Measurements from ENCODE around the gene ZSWIM5. TPM values are rescaled to one million over a fixed set of nuclear protein-coding genes. Genes with fewer than 3 reads are reported as not detected.
"Not testable (repeated sequence)": the region's sequence is repeated elsewhere in the genome, so short reads cannot be mapped to it uniquely, and the experiment has no call there.

ZSWIM5 gene
- total RNA-seq, 1 donor from 2014 or later: 0.23 TPM

DNA sequence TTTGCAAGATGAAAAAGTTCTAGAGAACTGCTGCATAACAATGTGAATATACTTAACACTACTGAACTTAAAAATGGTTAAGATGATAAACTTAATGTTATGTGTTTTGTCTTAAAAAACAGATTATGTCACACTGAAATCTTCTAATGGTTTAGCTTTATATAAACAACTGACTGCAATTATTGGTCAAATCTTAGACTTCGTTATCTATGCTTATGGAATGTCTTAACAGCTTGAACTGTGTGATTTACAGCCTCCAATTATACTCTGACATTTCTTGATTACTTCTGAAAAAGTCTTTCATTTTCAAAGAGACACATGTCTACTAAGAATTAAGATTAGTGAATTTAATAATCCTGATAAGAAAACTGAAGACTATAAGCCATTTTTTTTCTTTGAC, 71.1 kb downstream of the ZSWIM5 start:
- no peak for DNase-seq (ENCODE audit: low read depth)
- H3K4me3 ChIP-seq (ENCODE audit: low read depth, low read length): no peak overlapping the region
- TF ChIP-seq, protein P1, sequence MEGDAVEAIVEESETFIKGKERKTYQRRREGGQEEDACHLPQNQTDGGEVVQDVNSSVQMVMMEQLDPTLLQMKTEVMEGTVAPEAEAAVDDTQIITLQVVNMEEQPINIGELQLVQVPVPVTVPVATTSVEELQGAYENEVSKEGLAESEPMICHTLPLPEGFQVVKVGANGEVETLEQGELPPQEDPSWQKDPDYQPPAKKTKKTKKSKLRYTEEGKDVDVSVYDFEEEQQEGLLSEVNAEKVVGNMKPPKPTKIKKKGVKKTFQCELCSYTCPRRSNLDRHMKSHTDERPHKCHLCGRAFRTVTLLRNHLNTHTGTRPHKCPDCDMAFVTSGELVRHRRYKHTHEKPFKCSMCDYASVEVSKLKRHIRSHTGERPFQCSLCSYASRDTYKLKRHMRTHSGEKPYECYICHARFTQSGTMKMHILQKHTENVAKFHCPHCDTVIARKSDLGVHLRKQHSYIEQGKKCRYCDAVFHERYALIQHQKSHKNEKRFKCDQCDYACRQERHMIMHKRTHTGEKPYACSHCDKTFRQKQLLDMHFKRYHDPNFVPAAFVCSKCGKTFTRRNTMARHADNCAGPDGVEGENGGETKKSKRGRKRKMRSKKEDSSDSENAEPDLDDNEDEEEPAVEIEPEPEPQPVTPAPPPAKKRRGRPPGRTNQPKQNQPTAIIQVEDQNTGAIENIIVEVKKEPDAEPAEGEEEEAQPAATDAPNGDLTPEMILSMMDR (conservative IDR thresholded peaks at IDR 0.05; ENCODE audit: low read depth, low read length): no peak

DNA sequence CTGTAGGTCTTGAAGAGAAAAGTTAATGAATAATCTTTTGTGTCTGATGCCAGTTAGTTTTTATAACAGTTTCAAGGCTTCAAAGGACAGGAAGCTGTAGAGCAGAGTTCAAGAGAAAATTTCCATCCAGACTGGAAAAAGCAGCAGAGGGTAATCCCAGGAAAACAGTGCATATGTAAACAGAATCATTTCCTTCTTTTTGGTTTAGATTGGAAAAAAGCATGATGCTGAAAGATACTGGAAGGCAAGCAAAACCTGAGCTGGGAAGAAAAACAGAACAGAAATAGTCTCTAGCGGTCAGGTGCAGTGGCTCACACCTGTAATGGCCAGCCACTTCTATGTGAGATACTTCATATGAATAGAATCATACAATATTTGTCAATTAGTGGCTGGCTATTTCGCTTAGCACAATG, 71.9 kb downstream of the ZSWIM5 start:
- TF ChIP-seq, protein P1 (conservative IDR thresholded peaks at IDR 0.05; ENCODE audit: low read depth, low read length): no peak
- H3K4me3 ChIP-seq (ENCODE audit: low read depth, low read length): no peak overlapping the region
- DNase-seq (ENCODE audit: low read depth): peak; percentile 10

DNA sequence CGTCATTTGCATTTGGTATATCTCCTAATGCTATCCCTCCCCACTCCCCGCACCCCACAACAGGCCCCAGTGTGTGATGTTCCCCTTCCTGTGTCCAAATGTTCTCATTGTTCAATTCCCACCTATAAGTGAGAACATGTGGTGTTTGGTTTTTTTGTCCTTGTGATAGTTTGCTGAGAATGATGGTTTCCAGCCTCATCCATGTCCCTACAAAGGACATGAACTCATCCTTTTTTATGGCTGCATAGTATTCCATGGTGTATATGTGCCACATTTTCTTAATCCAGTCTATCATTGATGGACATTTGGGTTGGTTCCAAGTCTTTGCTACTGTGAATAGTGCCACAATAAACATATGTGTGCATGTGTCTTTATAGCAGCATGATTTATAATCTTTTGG, 73.7 kb downstream of the ZSWIM5 start:
- not testable (repeated sequence) for H3K4me3 ChIP-seq (ENCODE audit: low read depth, low read length); DNase-seq (ENCODE audit: low read depth)

DNA sequence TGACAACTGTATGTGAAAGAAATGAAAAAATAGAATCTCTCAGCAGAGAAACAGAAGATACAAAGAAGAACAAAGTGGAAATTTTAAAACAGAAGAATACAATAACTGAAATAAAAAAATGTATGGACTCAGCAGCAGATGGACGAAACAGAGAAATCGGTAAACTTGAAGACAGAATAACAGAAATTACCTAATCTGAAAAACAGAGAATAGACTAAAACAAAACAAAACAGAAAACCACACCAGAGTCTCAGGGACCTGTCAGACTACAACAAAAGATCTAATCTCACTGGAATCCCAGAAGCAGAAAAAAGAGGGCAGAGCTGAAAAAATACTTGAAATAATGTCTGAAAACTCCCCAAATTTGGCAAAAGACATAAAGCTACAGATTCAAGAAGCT, 83.0 kb downstream of the ZSWIM5 start:
- TF ChIP-seq, protein P1 (conservative IDR thresholded peaks at IDR 0.05; ENCODE audit: low read depth, low read length): no peak
- no peak for DNase-seq (ENCODE audit: low read depth)
- H3K4me3 ChIP-seq (ENCODE audit: low read depth, low read length): no peak overlapping the region

DNA sequence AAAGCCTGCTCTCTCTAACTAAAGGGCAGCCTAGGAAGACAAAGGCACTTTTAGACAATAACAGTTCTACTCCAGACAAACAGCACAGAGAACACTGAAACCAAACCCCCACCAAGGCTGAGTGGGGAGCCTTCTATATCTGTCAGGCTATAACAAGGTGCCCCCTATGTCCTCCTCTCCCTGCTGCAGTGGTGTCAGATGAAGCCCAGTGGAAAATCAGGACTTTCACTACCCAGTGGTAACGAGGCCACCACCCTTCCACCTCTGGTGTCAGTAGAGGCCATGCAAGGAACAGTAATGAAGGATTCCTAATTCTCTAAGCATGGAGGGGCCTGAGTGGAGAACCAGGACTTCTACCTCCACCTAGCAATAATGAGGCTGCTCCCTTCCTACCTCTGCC, 83.7 kb downstream of the ZSWIM5 start:
- no peak overlapping the region for H3K4me3 ChIP-seq (ENCODE audit: low read depth, low read length)
- TF ChIP-seq, protein P1 (conservative IDR thresholded peaks at IDR 0.05; ENCODE audit: low read depth, low read length): no peak
- DNase-seq (ENCODE audit: low read depth): no peak

DNA sequence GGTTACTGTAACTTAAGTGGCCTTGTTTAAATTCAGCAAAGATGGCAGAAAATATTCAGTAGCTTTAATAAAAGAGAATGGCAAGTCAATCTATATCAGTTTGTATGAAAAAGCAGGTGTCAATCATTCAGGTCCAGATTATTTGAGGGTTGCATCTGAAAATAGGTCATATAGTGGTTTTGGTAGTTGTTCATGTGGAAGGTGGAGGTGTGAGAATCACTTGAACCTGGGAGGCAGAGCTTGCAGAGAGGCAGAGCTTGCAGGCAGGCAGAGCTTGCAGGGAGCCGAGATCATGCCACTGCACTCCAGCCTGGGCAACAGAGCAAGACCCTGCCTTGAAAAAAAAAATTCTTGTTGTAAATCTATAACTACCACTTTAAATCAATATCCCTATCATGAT, 88.6 kb downstream of the ZSWIM5 start:
- no peak for DNase-seq (ENCODE audit: low read depth)
- H3K4me3 ChIP-seq (ENCODE audit: low read depth, low read length): no peak overlapping the region
- TF ChIP-seq, protein P1 (conservative IDR thresholded peaks at IDR 0.05; ENCODE audit: low read depth, low read length): no peak

DNA sequence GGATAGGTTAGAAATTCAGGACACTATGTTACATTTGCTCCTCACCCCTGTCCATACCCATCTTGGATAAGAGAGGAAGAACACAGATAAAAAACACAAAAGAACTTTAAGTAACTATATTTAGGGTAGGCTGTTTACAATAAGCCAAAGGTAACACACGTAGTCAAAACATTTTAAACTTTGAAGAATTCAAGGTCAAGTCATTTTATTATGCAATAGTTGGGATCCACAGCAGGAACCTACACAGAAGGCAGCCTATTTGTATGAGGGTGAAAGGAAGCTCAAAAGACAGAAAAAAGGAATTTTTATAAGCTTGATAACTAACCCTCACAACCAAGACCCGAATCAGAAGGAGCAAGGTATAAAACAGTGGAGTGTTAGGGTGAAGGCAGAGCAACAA, 89.6 kb downstream of the ZSWIM5 start:
- no peak for DNase-seq (ENCODE audit: low read depth)
- TF ChIP-seq, protein P1 (conservative IDR thresholded peaks at IDR 0.05; ENCODE audit: low read depth, low read length): no peak
- no peak overlapping the region for H3K4me3 ChIP-seq (ENCODE audit: low read depth, low read length)

DNA sequence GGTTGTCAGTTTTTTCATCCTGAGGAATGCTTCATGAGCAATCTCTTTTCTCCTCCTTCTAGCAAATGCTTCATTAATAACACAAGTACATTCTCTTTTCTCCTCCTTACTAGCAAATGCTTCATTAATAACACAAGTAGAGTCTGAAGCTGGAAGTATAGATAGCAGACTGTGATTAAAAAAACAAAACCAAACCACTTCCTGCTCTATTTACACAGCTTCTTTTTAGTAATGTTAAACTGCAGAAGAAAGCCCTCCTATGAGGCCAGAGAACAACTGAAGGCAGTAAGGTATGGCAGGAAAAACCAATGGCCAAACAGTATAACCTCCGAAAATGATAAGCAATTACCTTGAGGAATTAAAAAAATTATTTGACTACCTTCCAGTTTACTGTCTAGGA, 90.1 kb downstream of the ZSWIM5 start:
- TF ChIP-seq, protein P1 (conservative IDR thresholded peaks at IDR 0.05; ENCODE audit: low read depth, low read length): no peak
- no peak for DNase-seq (ENCODE audit: low read depth)
- H3K4me3 ChIP-seq (ENCODE audit: low read depth, low read length): no peak overlapping the region

DNA sequence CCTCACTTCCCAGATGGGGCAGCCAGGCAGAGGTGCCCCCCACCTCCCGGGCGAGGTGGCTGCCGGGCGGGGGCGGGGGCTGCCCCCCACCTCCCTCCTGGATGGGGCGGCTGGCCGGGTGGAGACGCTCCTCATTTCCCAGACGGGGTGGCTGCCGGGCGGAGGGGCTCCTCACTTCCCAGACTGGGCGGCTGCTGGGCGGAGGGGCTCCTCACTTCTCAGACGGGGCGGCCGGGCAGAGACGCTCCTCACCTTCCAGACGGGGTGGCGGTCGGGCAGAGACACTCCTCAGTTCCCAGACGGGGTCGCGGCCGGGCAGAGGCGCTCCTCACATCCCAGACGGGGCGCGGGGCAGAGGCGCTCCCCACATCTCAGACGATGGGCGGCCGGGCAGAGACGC, 91.2 kb downstream of the ZSWIM5 start:
- not testable (repeated sequence) for DNase-seq (ENCODE audit: low read depth); H3K4me3 ChIP-seq (ENCODE audit: low read depth, low read length)
